ENCODE data around the gene PIH1D1.

DNA sequence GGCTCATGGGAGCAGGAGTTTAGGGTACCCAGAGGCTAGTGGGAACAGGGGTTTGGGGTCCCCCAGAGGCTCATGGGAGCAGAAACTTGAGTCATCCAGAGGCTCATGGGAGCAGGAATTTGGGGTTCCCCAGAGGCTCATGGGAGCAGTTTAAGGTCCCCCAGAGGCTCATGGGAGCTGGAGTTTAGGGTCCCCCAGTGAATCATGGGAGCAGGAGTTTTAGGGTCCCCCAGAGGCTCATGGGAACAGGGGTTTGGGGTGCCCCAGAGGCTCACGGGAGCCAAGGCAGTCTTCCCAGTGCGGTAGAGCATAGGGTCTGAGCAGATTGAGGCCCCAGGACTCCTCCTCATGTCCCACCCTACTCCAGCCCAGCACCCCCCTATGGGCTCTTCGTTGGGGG lies 13.8 kb upstream of the PIH1D1 start:
- TF ChIP-seq, protein P1, sequence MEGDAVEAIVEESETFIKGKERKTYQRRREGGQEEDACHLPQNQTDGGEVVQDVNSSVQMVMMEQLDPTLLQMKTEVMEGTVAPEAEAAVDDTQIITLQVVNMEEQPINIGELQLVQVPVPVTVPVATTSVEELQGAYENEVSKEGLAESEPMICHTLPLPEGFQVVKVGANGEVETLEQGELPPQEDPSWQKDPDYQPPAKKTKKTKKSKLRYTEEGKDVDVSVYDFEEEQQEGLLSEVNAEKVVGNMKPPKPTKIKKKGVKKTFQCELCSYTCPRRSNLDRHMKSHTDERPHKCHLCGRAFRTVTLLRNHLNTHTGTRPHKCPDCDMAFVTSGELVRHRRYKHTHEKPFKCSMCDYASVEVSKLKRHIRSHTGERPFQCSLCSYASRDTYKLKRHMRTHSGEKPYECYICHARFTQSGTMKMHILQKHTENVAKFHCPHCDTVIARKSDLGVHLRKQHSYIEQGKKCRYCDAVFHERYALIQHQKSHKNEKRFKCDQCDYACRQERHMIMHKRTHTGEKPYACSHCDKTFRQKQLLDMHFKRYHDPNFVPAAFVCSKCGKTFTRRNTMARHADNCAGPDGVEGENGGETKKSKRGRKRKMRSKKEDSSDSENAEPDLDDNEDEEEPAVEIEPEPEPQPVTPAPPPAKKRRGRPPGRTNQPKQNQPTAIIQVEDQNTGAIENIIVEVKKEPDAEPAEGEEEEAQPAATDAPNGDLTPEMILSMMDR (IDR thresholded peaks at IDR 0.05), result no peak
- no peak for TF ChIP-seq POLR2AphosphoS5 (IDR thresholded peaks at IDR 0.05)
- TF ChIP-seq POLR2A (IDR thresholded peaks at IDR 0.05), result no peak
- TF ChIP-seq EP300 (IDR thresholded peaks at IDR 0.05), result no peak
